AG10803 (cell line): ENCODE results near the gene SUB1.

ENCODE experiments used
- DNase-seq: peaks from one replicate; pipeline ENCODE4 v3.0.0; 2010; ENCODE audit warnings: low read depth
- H3K4me3 ChIP-seq: 2 replicates; pipeline ENCODE4 v1.5.1; 2011; ENCODE audit warnings: mild to moderate bottlenecking, low read length, control low read depth
- TF ChIP-seq, protein P1 (sequence below): conservative IDR thresholded peaks from 2 replicates; pipeline ENCODE4 v1.5.1; 2011; ENCODE audit warnings: mild to moderate bottlenecking, low read length, control low read depth, inconsistent platforms

SUB1 gene

GRCh38 chr5:32602906-32603305 is 17.5 kb downstream of the SUB1 start:
- H3K4me3 ChIP-seq: no peak overlapping the region
- DNase-seq: no peak
- TF ChIP-seq, protein P1, sequence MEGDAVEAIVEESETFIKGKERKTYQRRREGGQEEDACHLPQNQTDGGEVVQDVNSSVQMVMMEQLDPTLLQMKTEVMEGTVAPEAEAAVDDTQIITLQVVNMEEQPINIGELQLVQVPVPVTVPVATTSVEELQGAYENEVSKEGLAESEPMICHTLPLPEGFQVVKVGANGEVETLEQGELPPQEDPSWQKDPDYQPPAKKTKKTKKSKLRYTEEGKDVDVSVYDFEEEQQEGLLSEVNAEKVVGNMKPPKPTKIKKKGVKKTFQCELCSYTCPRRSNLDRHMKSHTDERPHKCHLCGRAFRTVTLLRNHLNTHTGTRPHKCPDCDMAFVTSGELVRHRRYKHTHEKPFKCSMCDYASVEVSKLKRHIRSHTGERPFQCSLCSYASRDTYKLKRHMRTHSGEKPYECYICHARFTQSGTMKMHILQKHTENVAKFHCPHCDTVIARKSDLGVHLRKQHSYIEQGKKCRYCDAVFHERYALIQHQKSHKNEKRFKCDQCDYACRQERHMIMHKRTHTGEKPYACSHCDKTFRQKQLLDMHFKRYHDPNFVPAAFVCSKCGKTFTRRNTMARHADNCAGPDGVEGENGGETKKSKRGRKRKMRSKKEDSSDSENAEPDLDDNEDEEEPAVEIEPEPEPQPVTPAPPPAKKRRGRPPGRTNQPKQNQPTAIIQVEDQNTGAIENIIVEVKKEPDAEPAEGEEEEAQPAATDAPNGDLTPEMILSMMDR: no peak

DNA sequence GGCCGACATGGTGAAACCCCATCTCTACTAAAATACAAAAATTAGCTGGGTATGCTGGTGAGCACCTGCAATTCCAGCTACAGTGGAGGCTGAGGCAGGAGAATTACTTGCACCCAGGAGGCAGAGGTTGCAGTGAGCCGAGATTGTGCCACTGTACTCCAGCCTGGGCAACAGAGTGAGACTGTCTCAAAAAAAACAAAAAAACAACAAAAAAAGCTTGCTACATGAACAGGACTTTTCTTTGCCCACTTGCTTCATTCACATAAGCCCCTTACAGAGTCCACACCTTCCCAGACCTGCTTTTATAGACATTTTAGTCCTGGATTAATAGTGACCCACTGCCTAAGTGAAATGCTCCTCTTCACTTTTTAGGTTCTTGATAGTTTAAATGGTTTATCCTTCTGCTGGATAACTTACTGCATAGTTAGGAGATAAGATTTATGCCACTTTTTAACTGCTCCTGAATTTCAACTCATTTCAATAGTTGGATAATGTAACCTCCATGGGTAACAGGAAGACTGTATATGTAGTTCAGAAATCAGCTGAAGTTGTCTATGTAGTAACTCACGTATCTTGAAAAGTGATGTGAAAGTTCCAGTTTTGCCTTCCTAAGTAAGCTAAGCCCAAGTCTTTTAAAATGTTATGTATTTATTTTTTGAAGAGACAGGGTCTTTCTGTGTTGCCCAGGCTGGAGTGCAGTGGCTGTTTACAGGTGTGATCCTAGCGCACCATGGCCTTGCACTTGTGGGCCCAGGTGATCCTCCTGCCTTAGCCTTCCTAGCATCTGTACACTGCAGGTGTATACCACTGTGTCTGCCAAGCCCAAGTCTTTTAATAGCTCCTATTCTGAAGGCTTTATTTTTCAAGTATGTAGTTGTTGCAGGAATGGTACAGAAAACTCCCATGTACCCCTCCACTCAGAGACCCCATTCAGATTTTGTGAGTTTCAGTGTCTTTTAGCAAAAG is 19.7 kb downstream of the SUB1 start:
- H3K4me3 ChIP-seq: no peak overlapping the region
- TF ChIP-seq, protein P1: no peak
- no peak for DNase-seq

DNA sequence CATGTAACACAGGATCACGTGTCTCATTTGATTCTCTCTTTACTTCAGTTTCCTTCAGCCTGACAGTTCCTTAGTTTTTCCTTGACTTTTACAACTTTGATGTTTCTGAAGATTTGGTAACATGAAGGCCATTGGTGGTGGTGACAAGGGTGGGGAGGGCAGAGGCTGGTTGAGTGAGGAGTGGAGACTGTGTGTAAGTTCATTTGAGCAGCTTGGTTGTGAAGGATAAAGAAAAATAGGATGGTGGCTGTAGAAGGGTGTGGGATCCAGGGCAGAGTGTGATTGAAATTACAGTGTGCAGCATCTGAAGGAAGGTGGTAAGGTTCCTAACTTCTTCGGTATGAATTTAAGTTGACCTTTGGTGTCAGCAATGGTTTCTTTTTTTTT is 20.4 kb downstream of the SUB1 start:
- TF ChIP-seq, protein P1: no peak
- DNase-seq: no peak
- no peak overlapping the region for H3K4me3 ChIP-seq

DNA sequence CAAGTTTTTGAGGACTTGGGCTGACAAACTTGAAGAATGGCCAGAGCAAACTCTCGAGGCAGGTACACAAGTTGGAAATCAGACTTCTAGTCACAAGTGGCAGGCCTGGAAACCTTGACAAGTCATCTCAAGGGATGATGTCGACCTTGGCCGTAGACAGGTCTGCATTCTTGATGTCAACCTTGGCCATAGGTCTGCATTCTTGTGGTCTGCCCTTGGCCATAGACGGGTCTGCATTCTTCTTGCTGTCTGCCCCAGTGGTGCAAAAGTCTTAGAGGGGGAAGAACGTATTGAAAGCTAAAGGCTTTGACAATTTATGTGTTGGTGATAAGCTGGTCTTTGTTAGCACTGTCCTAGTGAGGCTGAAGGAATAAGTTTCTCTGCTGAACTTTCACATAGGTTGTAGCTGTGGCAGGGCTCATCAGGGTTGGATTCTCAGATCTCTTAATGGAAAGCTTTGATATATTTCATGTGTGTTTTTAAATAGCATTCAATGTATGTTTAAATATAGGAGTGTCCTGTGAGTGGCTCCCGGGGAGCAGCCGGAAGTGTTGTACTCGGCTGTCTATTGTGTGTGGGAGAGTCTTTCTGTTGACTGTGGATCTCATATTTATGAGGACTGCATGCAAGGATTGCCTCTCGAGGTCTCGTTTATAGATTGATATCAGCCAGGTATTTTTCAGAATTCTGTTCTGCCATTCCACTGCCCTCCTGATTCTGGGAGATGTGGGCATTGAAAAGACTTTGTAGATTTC is 27.0 kb downstream of the SUB1 start:
- TF ChIP-seq, protein P1: no peak

DNA sequence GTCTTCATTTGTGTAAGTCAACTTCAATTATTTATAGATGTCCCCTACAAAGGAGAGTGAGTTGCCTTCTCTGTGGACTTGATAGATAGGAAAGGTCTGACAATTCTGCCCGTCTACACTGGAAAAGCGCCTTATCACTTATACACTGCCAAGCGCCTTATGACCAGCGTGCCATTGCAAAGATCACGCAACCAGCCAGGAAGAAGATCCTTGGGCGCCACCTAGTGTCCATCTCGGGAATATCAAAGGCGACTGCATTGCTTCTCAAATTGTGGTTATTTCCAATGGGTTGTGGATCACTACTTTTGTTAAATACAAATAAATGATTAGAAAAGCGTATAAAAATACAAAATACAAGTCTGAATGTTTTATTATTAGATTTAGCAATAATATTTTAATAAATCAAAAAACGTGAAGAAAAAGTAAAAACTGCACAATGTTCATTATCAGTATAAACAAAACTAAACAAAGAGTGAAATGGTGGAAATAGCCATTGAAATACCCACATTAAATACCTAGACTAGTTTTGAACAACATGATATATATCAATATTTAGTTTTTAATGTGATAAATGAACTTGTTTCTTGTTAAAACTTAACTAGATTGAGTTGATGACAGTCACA is 27.8 kb downstream of the SUB1 start:
- DNase-seq: peak; percentile 73
- TF ChIP-seq, protein P1: peak; percentile 98
- H3K4me3 ChIP-seq: no peak overlapping the region

More for the DNA sequence above, 27.0 kb downstream of the SUB1 start:
- DNase-seq: peak; percentile 60
- H3K4me3 ChIP-seq: no peak overlapping the region

DNA sequence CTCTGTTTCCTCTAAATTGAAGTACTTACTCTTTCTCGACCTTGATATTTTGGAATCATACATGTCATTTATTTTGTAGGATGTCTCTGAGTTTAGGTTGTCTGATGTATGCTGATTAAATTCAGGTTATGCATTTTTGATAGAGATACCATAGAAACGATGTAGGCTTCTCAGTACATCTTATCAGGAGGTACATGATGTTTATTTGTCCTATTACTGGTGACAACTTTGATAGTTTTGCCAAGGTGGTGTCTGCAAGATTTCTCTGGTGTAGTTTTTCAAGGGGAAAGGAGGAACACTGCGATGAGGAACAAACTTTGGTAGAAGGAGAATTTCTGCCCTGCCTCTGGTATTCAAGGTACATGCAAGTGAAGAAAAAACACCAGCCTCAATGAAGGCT is 29.9 kb downstream of the SUB1 start:
- TF ChIP-seq, protein P1: no peak
- no peak for DNase-seq
- no peak overlapping the region for H3K4me3 ChIP-seq
